H1 (cell line): ENCODE data around the gene ZNF761. TPM values are rescaled to one million over a fixed set of nuclear protein-coding genes. Genes with fewer than 3 reads are reported as not detected.
"Not testable (repeated sequence)": the region's sequence is repeated elsewhere in the genome, so short reads cannot be mapped to it uniquely, and the experiment has no call there.

Experiments
- CTCF ChIA-PET: fragments of 300-600 bp; sonication (Branson Sonifier 250); formaldehyde crosslinking; loops from one replicate; lab custom pipeline; 2021; ENCODE audit not compliant: partially characterized antibody; lab: Charles Lee
- POLR2A ChIA-PET: fragments of 300-600 bp; sonication (Branson Sonifier 250); formaldehyde crosslinking; loops from one replicate; lab custom pipeline; 2021; ENCODE audit warnings: inconsistent platforms; ENCODE audit not compliant: partially characterized antibody; lab: Charles Lee
- DNase-seq, 2 experiments: peaks; one replicate each; pipeline versions ENCODE4 v3.0.0 to v3.0.0-alpha.2; 2010 to 2022; ENCODE audit warnings: low spot score in 2 of 2, low read depth in 1 of 2, mixed read lengths in 1 of 2
- FAIRE-seq: peaks from 2 replicates; lab custom pipeline; 2011; peaks lifted over from hg19 to GRCh38; lab: Jason Lieb, UNC
- H2AFZ ChIP-seq: 2 replicates; pipeline ENCODE4 v1.8.1; 2012; ENCODE audit warnings: low read length, inconsistent platforms
- H2AK5ac ChIP-seq: 2 replicates; pipeline ENCODE4 v1.6.1; 2013; ENCODE audit warnings: low read depth, low read length
- H2BK120ac ChIP-seq: replicated peaks from 2 replicates; pipeline ENCODE3; 2013; ENCODE audit warnings: low read depth, low read length, inconsistent platforms
- H2BK12ac ChIP-seq: 2 replicates; pipeline ENCODE4 v1.6.1; 2013; ENCODE audit warnings: low read depth, low read length
- H2BK15ac ChIP-seq: 2 replicates; pipeline ENCODE4 v1.6.1; 2013; ENCODE audit warnings: low read length
- H2BK20ac ChIP-seq: 2 replicates; pipeline ENCODE4 v1.6.1; 2013; ENCODE audit warnings: low read length
- H2BK5ac ChIP-seq: 2 replicates; pipeline ENCODE4 v1.6.1; 2013; ENCODE audit warnings: low read depth, low read length
- H3K14ac ChIP-seq: 2 replicates; pipeline ENCODE4 v1.6.1; 2013; ENCODE audit warnings: inconsistent platforms; ENCODE audit not compliant: insufficient read length
- H3K18ac ChIP-seq: 2 replicates; pipeline ENCODE4 v1.6.1; 2013; ENCODE audit warnings: low read length; ENCODE audit errors: extremely low read depth
- H3K23ac ChIP-seq: 2 replicates; pipeline ENCODE4 v1.6.1; 2013; ENCODE audit warnings: inconsistent platforms; ENCODE audit not compliant: insufficient read length
- H3K23me2 ChIP-seq: 2 replicates; pipeline ENCODE4 v1.6.1; 2013; ENCODE audit warnings: low read depth, low read length
- H3K27ac ChIP-seq: 2 replicates; pipeline ENCODE4 v1.6.1; 2011; ENCODE audit warnings: low read depth, low read length, inconsistent platforms
- H3K27me3 ChIP-seq, 4 experiments: replicated peaks in 1 of 4; 1 replicate in 1 of 4; 2 replicates in 3 of 4; pipeline versions ENCODE4 v1.6.1 to v1.8.1; 2011 to 2013; ENCODE audit warnings: low read length in 3 of 4, mild to moderate bottlenecking in 3 of 4, inconsistent platforms in 2 of 4, mixed read lengths in 2 of 4, moderate library complexity in 1 of 4; ENCODE audit not compliant: control insufficient read depth in 3 of 4, insufficient read depth in 3 of 4; ENCODE audit errors: extremely low read depth in 1 of 4
- H3K36me3 ChIP-seq, 4 experiments: 2 replicates each; pipeline versions ENCODE4 v1.6.1 to v1.8.1; 2011 to 2013; ENCODE audit warnings: mild to moderate bottlenecking in 4 of 4, low read length in 3 of 4, moderate library complexity in 2 of 4, control low read depth in 1 of 4, inconsistent platforms in 1 of 4; ENCODE audit not compliant: insufficient read depth in 4 of 4, control insufficient read depth in 2 of 4
- H3K4ac ChIP-seq: replicated peaks from 2 replicates; pipeline ENCODE3; 2013; ENCODE audit warnings: low read length, low read depth, mixed read lengths, inconsistent platforms; ENCODE audit not compliant: insufficient read length
- H3K4me1 ChIP-seq, 4 experiments: replicated peaks in 1 of 4; 1 replicate in 1 of 4; 2 replicates in 3 of 4; pipeline versions ENCODE4 v1.6.1 to v1.8.1; 2011 to 2013; ENCODE audit warnings: low read length in 3 of 4, inconsistent platforms in 2 of 4, mixed read lengths in 1 of 4; ENCODE audit not compliant: insufficient read depth in 4 of 4, control insufficient read depth in 3 of 4
- H3K4me2 ChIP-seq, 2 experiments: 2 replicates each; pipeline versions ENCODE4 v1.6.1 to v1.8.1; 2011 to 2013; ENCODE audit warnings: low read depth in 2 of 2, low read length in 2 of 2, control low read depth in 1 of 2, inconsistent platforms in 1 of 2, mild to moderate bottlenecking in 1 of 2; ENCODE audit not compliant: insufficient read depth in 1 of 2
- H3K4me3 ChIP-seq, 4 experiments: fragments of 200-600, 300-600 bp in 1 of 4; sonication (generic), shearing (Covaris generic), sonication (Bioruptor Twin) in 1 of 4; 2 replicates each; pipeline versions ENCODE4 v1.5.1 to v1.8.1; 2011 to 2016; ENCODE audit warnings: low read length in 4 of 4, low read depth in 3 of 4, control low read depth in 2 of 4, inconsistent platforms in 2 of 4, mild to moderate bottlenecking in 2 of 4, mixed read lengths in 1 of 4, moderate library complexity in 1 of 4; ENCODE audit not compliant: insufficient read depth in 2 of 4; ENCODE audit errors: extremely low read depth in 1 of 4
- H3K56ac ChIP-seq: replicated peaks from 2 replicates; pipeline ENCODE3; 2013; ENCODE audit warnings: low read depth, mild to moderate bottlenecking, mixed read lengths, low read length, inconsistent platforms; ENCODE audit not compliant: insufficient read length
- H3K79me1 ChIP-seq: 2 replicates; pipeline ENCODE4 v1.6.1; 2013; ENCODE audit warnings: low read depth, low read length, control low read depth
- H3K79me2 ChIP-seq, 2 experiments: 2 replicates each; pipeline versions ENCODE4 v1.6.1 to v1.8.1; 2012 to 2013; ENCODE audit warnings: low read length in 2 of 2, mild to moderate bottlenecking in 2 of 2, inconsistent platforms in 1 of 2; ENCODE audit not compliant: insufficient read depth in 2 of 2, control insufficient read depth in 1 of 2
- H3K9ac ChIP-seq, 4 experiments: replicated peaks in 1 of 4; 1 replicate in 1 of 4; 2 replicates in 3 of 4; pipeline versions ENCODE4 v1.6.1 to v1.8.1; 2011 to 2013; ENCODE audit warnings: low read depth in 3 of 4, low read length in 3 of 4, control low read depth in 2 of 4, mild to moderate bottlenecking in 2 of 4, moderate library complexity in 2 of 4, inconsistent platforms in 1 of 4; ENCODE audit errors: extremely low read depth in 1 of 4
- H3K9me3 ChIP-seq, 2 experiments: 2 replicates each; pipeline versions ENCODE4 v1.6.1 to v1.8.1; 2012 to 2013; ENCODE audit warnings: mild to moderate bottlenecking in 2 of 2, moderate library complexity in 2 of 2, control low read depth in 1 of 2, inconsistent platforms in 1 of 2, low read depth in 1 of 2, low read length in 1 of 2, mixed read lengths in 1 of 2; ENCODE audit not compliant: insufficient read depth in 2 of 2
- H4K20me1 ChIP-seq, 2 experiments: replicated peaks in 1 of 2; 2 replicates each; pipeline versions ENCODE3 to v1.8.1; 2011 to 2013; ENCODE audit warnings: inconsistent platforms in 2 of 2, low read length in 2 of 2, mild to moderate bottlenecking in 1 of 2; ENCODE audit not compliant: insufficient read depth in 2 of 2, control insufficient read depth in 1 of 2
- H4K5ac ChIP-seq: 2 replicates; pipeline ENCODE4 v1.6.1; 2013; ENCODE audit warnings: low read length, low read depth, mixed read lengths, inconsistent platforms; ENCODE audit not compliant: insufficient read length
- H4K8ac ChIP-seq: 2 replicates; pipeline ENCODE4 v1.8.0; 2013; ENCODE audit warnings: mild to moderate bottlenecking, moderate library complexity, low read length, inconsistent platforms; ENCODE audit not compliant: insufficient read depth; ENCODE audit errors: extremely low read depth
- H4K91ac ChIP-seq: replicated peaks from 2 replicates; pipeline ENCODE3; 2013; ENCODE audit warnings: low read length, mixed read lengths, inconsistent platforms; ENCODE audit not compliant: insufficient read length
- CTCF ChIP-seq, 3 experiments: IDR thresholded peaks; 1 replicate in 2 of 3; 2 replicates in 1 of 3; pipeline versions ENCODE4 v1.5.1 to v1.6.1; 2011; ENCODE audit warnings: low read length in 3 of 3, mild to moderate bottlenecking in 3 of 3, inconsistent platforms in 2 of 3, low read depth in 1 of 3, moderate library complexity in 1 of 3; ENCODE audit not compliant: insufficient read depth in 1 of 3; ENCODE audit errors: control extremely low read depth in 1 of 3
- RAD21 ChIP-seq, 2 experiments: IDR thresholded peaks in 1 of 2; conservative IDR thresholded peaks in 1 of 2; 2 replicates each; pipeline ENCODE4 v1.6.1; 2011; ENCODE audit warnings: low read depth in 2 of 2, low read length in 2 of 2, improper control_type of control experiment in 1 of 2, inconsistent platforms in 1 of 2, mild to moderate bottlenecking in 1 of 2, moderate library complexity in 1 of 2
- WGBS, 2 experiments: shearing (Covaris generic) in 1 of 2; methylation state at CpG; one replicate each; pipeline versions ENCODE4 v1.1.6 to v1.1.7; 2013 to 2015; ENCODE audit warnings: low lambda C conversion rate in 2 of 2, mixed read lengths in 2 of 2, inconsistent platforms in 1 of 2, low coverage in 1 of 2, missing lambda C conversion rate in 1 of 2; ENCODE audit not compliant: insufficient replicate concordance in 2 of 2, insufficient coverage in 1 of 2, insufficient read length in 1 of 2; ENCODE audit errors: extremely low coverage in 1 of 2, missing lambda C conversion rate in 1 of 2; 5-methylcytosine and 5-hydroxymethylcytosine counted together
- polyA plus RNA-seq, 7 experiments: library from polyadenylated mRNA; depleted of rRNA in 3 of 7; stranded (reverse) in 5 of 7; unstranded in 2 of 7; fragments of >200 nt in 5 of 7; fragments of 200-250 nt in 2 of 7; gene quantifications; 1 replicate in 5 of 7; 2 replicates in 1 of 7; 4 replicates in 1 of 7; pipeline versions ENCODE4 v1.2.1 to v1.2.3, GENCODE V29; 2011 to 2013; ENCODE audit warnings: missing spikeins in 2 of 7, mixed read lengths in 2 of 7
- total RNA-seq: library from RNA; stranded (reverse); fragmentation: NEBNext Ultra II Directional; extraction: Animal tissue kit (Norgen Biotek cat#: 25700); gene quantifications from 2 replicates; pipeline ENCODE4 v1.2.1, GENCODE V29; 2021

The ZNF761 gene
- total and polyA plus RNA-seq, 2 of the 8 experiments (the other 6 are each of a cell fraction or from before 2014, with no cell fraction given), result 11.1 to 25.1 TPM

- not testable (repeated sequence) for H3K4me3 ChIP-seq, FAIRE-seq, H4K20me1 ChIP-seq, H4K91ac ChIP-seq, H4K8ac ChIP-seq, H2BK15ac ChIP-seq, H3K14ac ChIP-seq, H3K56ac ChIP-seq, H4K5ac ChIP-seq, H3K4ac ChIP-seq, H2AFZ ChIP-seq, H2BK5ac ChIP-seq, H3K9me3 ChIP-seq, H2BK20ac ChIP-seq, H2BK120ac ChIP-seq, H3K79me1 ChIP-seq, H3K23ac ChIP-seq, H3K23me2 ChIP-seq, H2BK12ac ChIP-seq, DNase-seq, H2AK5ac ChIP-seq, H3K4me2 ChIP-seq, H3K27ac ChIP-seq, H3K18ac ChIP-seq, H3K9ac ChIP-seq, H3K4me1 ChIP-seq, H3K27me3 ChIP-seq
- peaks cover 0 to 21% (median 10%) of the 10 kb centered on the region in 4 experiments; a peak in 7 of 8 replicates for H3K36me3 ChIP-seq
- ChIA-PET POLR2A (interaction anchor here (1.5 to 2.2 kb wide), 3 partner anchors 10 to 37 kb away, joined by 4 to 7 read pairs (median 5); no protein-coding TSS in a partner anchor), CTCF (interaction anchor here (0.6 to 2.6 kb wide), 10 partner anchors 10 to 377 kb away, joined by 3 to 18 read pairs (median 4); partner anchors contain the start of gene VN1R2)
- 80% methylated on average over 1 of the region's 1 CpG; no CpG with 5 or more reads in 1 of the 2 experiments for WGBS, 2 experiments
- TF ChIP-seq RAD21 (IDR thresholded peaks at IDR 0.05 in 1 of 2, conservative IDR thresholded peaks at IDR 0.05 in 1 of 2; ENCODE audit: low read depth in 2 of 2, low read length in 2 of 2) (peak; percentile 45 to 60), CTCF (IDR thresholded peaks at IDR 0.05; ENCODE audit: control extremely low read depth in 1 of 3, insufficient read depth in 1 of 3, low read depth in 1 of 3, low read length in 3 of 3) (peak in 2 of 3 experiments; percentile 14 to 22; a peak in 2 of 4 replicates)
- H3K79me2 ChIP-seq, result peaks cover 0 to 43% of the 10 kb centered on the region in 2 experiments; a peak in 2 of 4 replicates
Observed at GRCh38 chr19:53474832-53475231, 43.0 kb downstream of the ZNF761 start.
